Glutamatergic neuron (in vitro differentiated cells): ENCODE results near the gene ADARB2. TPM values are rescaled to one million over a fixed set of nuclear protein-coding genes. Genes with fewer than 3 reads are reported as not detected.

Source experiments
- DNase-seq: peaks from one replicate; pipeline ENCODE4 v3.0.0; 2022
- H3K27ac Mint-ChIP-seq: one replicate; pipeline ENCODE4 v1.8.0; 2020; ENCODE audit warnings: mild to moderate bottlenecking, mixed read lengths, inconsistent platforms; ENCODE audit not compliant: unreplicated experiment
- H3K27me3 Mint-ChIP-seq: one replicate; pipeline ENCODE4 v1.8.0; 2020; ENCODE audit warnings: mild to moderate bottlenecking, moderate library complexity, mixed read lengths, inconsistent platforms; ENCODE audit not compliant: unreplicated experiment
- H3K36me3 Mint-ChIP-seq: one replicate; pipeline ENCODE4 v1.8.0; 2020; ENCODE audit warnings: mild to moderate bottlenecking, mixed read lengths, inconsistent platforms; ENCODE audit not compliant: unreplicated experiment
- H3K4me1 Mint-ChIP-seq: one replicate; pipeline ENCODE4 v1.8.0; 2020; ENCODE audit warnings: mild to moderate bottlenecking, low read depth, mixed read lengths, inconsistent platforms; ENCODE audit not compliant: unreplicated experiment
- H3K4me3 Mint-ChIP-seq: one replicate; pipeline ENCODE4 v1.8.0; 2020; ENCODE audit warnings: mild to moderate bottlenecking, mixed read lengths, inconsistent platforms; ENCODE audit not compliant: unreplicated experiment
- H3K9me3 Mint-ChIP-seq: one replicate; pipeline ENCODE4 v1.8.0; 2020; ENCODE audit warnings: mild to moderate bottlenecking, moderate library complexity, mixed read lengths, inconsistent platforms; ENCODE audit not compliant: unreplicated experiment
- CTCF ChIP-seq: fragments of 200-600 bp; sonication (generic); IDR thresholded peaks from one replicate; pipeline ENCODE4 v1.5.0; 2021; ENCODE audit not compliant: partially characterized antibody, unreplicated experiment
- total RNA-seq: library from RNA; stranded (reverse); fragmentation: NEBNext Ultra II Directional; extraction: Animal tissue kit (Norgen Biotek cat#: 25700); gene quantifications from one replicate; pipeline ENCODE4 v1.2.1, GENCODE V29; 2021; ENCODE audit not compliant: unreplicated experiment

ADARB2 gene
- total RNA-seq, 1 donor from 2014 or later = 20.6 TPM

- peaks cover 14% of the 10 kb centered on the region for H3K4me1 Mint-ChIP-seq
- no peak for TF ChIP-seq CTCF
- H3K27ac Mint-ChIP-seq = no peak overlapping the region
- peaks cover 10% of the 10 kb centered on the region for H3K9me3 Mint-ChIP-seq
- no peak for DNase-seq
- H3K27me3 Mint-ChIP-seq = peaks cover 12% of the 10 kb centered on the region
- H3K36me3 Mint-ChIP-seq = peaks cover 14% of the 10 kb centered on the region
- H3K4me3 Mint-ChIP-seq = no peak overlapping the region
These were observed 146.3 kb downstream of the ADARB2 start for GRCh38 chr10:1591045-1591444.

- DNase-seq = no peak
- Mint-ChIP-seq H3K27me3 (peaks cover 8% of the 10 kb centered on the region), H3K4me1 (peaks cover 8% of the 10 kb centered on the region), H3K4me3 (no peak overlapping the region), H3K27ac (no peak overlapping the region), H3K9me3 (peaks cover 9% of the 10 kb centered on the region), H3K36me3 (peaks cover 20% of the 10 kb centered on the region)
- no peak for TF ChIP-seq CTCF
These were observed 148.1 kb downstream of the ADARB2 start for GRCh38 chr10:1589257-1589656.

GRCh38 chr10:1582739-1583138, 154.6 kb downstream of the ADARB2 start:
- no peak for DNase-seq
- H3K4me3 Mint-ChIP-seq = no peak overlapping the region
- peaks cover 15% of the 10 kb centered on the region for H3K36me3 Mint-ChIP-seq
- H3K9me3 Mint-ChIP-seq = peaks cover 2% of the 10 kb centered on the region
- H3K27ac Mint-ChIP-seq = no peak overlapping the region
- peaks cover 4% of the 10 kb centered on the region for H3K27me3 Mint-ChIP-seq
- no peak for TF ChIP-seq CTCF
- H3K4me1 Mint-ChIP-seq = peaks cover 8% of the 10 kb centered on the region

GRCh38 chr10:1581189-1581588, 156.1 kb downstream of the ADARB2 start:
- no peak for TF ChIP-seq CTCF
- Mint-ChIP-seq H3K27me3 (peaks cover 9% of the 10 kb centered on the region), H3K27ac (no peak overlapping the region), H3K9me3 (peaks cover 2% of the 10 kb centered on the region), H3K4me3 (no peak overlapping the region), H3K4me1 (peaks cover 15% of the 10 kb centered on the region), H3K36me3 (peaks cover 10% of the 10 kb centered on the region)
- DNase-seq = no peak

GRCh38 chr10:1579671-1580070, 157.7 kb downstream of the ADARB2 start:
- DNase-seq = no peak
- Mint-ChIP-seq H3K36me3 (peaks cover 8% of the 10 kb centered on the region), H3K27ac (peak overlapping the region; percentile 52), H3K4me3 (no peak overlapping the region), H3K9me3 (peaks cover 3% of the 10 kb centered on the region), H3K4me1 (peaks cover 22% of the 10 kb centered on the region), H3K27me3 (peaks cover 12% of the 10 kb centered on the region)
- TF ChIP-seq CTCF = no peak
